ENCODE results near the gene VCX2.

GRCh38 chrX:8194216-8194615 is 23.1 kb upstream of the VCX2 start:
- TF ChIP-seq CTCF (conservative IDR thresholded peaks at IDR 0.05 in 1 of 2, IDR thresholded peaks at IDR 0.05 in 1 of 2; ENCODE audit: low read depth in 1 of 2, low read length in 2 of 2) (no peak), EZH2 (IDR thresholded peaks at IDR 0.05; ENCODE audit: low read length, missing control alignments) (no peak)
